NCI-H2107 (cell line): Measurements from ENCODE around the gene LMNTD2.
"Not testable (repeated sequence)": the region's sequence is repeated elsewhere in the genome, so short reads cannot be mapped to it uniquely, and the experiment has no call there.

Experiments used
- DNase-seq: peaks from one replicate; lab custom pipeline; 2025; lab: John Stamatoyannopoulos, UW

LMNTD2 gene

DNA sequence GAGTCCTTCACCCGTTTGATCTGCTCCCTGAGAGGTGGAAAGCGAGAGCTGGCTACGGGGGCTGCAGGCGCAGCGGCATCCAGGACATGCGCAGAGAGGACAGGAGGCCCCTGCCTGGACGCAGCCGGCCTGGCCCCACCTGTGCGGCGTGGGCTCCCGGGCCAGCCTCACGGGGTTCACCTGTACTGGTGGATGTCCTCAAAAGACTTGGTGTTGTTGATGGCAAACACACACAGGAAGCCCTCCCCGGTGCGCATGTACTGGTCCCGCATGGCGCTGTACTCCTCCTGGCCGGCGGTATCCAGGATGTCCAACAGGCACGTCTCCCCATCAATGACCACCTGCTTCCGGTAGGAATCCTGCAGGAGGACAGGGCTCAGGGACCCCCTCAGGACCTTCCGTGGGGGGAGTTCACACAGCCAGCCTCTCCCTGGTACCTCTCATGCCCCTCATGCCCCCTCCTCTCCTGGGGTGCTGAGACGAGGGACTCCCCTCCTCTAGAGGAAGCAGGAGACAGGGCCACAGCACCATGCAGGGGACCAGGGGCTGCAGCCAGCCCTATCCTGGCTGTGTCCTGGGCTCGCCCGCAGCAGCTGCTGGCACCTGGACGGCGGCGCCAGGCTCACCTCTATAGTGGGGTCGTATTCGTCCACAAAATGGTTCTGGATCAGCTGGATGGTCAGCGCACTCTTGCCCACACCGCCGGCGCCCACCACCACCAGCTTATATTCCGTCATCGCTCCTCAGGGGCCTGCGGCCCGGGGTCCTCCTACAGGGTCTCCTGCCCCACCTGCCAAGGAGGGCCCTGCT is 26.7 kb downstream of the LMNTD2 start:
- DNase-seq: no peak

DNA sequence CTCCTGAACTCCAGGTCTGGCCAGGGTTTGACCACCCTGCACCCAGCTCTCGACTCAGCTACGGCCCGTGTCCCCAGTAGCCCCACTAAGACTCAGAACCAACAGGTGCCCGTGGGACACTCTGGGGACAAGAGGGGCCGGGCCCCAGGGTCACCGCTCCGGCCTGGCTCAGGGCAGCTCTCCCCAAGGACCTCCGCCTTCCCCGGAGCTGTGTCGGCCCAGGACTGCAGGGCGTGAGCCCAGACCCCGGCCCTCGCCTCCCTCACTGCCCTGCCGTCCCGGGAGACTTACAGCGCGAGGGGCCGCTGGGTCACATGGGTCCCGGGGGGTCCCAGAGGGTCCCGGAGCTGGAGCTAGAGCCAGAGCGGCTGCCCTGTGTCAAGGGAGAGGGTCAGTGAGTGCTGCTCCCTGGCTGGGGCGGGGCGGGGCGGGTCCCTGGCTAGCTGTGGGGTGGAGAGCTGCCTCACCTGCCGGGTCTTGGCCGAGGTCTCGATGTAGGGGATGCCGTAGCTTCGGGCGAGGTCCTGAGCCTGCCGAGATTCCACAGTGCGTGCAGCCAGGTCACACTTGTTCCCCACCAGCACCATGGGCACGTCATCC is 27.5 kb downstream of the LMNTD2 start:
- no peak for DNase-seq

DNA sequence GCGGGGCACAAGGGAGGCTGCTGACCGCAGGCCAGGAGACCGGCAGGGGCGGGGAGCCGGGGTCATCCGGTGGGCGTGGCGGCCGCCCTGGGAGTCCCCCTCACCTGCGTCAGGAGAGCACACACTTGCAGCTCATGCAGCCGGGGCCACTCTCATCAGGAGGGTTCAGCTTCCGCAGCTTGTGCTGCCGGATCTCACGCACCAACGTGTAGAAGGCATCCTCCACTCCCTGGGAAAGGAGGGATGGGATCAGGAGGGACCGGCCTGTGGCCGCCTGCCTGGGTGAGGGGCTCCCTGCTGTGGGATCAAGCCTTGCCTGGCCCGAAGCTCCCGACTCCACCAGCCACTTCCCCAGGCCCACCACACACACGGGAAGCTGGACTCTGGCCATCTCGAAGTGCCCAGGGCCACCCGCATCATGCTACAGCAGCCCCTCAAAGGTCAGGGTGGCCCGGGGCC is 28.0 kb downstream of the LMNTD2 start:
- DNase-seq: no peak

DNA sequence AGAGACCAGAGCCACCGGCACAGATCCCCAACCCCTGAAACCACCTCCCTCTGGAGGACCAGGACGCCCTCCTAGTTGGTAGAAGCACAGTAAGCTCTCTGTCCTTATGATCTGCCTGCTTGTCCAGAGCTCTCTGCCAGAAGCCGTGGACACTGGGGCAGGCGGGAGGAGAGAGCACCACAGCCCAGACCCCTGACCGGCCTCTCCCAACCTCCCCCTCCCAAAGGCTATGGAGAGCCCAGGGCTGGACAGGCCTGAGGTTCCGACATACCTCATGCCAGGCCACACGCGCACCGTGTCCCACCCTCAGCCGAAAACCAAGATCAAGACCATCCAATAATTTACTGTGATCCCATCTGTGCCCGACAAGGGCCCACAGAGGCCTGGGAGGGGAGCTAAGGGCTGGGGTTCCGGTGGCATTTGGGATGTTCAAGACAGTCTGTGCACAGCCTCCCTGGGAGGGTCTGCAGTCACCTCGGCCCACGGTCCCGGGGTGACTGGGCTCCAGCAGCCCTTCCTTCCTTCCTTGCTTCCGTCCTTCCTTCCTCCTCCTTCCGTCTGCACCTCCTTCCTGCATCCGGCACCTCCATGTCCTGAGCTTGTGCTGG is 28.5 kb downstream of the LMNTD2 start:
- no peak for DNase-seq

DNA sequence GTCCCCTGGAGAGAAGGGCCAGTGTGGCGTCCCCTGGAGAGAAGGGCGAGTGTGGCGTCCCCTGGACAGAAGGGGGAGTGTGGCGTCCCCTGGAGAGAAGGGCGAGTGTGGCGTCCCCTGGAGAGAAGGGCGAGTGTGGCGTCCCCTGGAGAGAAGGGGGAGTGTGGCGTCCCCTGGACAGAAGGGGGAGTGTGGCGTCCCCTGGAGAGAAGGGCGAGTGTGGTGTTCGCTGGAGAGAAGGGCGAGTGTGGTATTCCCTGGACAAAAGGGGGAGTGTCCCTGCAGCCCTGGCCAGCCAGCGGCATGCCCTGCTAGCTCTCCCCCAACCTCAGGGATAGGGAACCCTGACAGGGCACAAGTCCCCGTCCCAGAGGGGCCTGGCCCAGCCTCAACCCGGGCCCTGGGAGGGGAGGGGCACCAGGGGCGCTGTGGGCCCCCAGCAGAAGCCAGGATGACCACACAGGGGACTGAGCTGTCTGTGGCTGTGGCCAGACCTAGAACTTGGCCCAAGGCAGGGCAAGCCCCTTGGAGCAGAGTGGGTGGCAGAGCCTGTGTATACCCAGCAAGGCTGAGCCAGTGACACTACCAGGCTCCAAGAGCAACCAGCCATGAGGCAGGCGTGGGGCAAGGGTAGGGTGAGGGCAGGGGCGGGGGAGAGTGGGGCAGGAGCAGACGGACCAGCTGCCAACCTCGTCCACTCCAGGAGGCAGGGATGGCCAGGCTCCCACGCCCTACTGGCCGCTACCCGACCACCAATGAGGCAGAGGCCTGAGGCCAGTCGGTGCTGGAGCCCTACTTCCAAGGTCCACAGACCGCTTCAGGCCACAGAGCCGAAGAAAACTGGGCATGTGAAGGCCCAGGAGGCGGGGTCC is 29.3 kb downstream of the LMNTD2 start:
- no peak for DNase-seq

DNA sequence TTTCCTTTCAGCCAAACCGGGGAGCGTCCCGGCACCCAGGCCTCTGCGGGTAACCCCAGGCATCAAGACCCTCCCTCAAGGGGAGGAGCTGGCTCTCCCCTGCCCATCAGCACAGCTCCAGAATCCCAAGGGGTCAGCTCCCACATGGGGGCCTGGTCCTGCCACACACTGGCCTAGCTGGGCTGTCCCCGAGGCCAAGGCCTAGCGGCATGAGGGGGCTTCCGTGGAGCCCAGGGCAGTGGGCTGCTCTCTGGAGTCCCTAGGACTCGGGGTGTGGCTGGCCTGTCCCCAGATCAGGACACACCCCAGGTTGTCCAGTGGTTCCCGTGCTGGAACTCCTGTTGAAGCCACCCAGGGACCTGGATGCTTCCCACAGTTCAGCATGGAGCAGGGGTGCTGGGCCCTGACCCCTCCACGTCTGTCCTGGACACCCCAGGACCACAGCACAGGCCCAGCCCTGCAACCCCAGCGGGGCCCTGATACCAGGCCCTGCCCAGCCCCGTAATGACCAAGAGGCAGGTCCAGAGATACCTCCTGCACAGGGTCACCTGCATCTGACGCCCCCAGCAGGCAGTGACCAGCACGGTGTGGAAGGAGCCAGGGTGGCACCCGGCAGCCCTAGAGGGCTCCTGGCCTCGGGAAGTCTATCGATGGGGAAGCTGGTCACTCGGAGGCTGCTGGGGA is 30.7 kb downstream of the LMNTD2 start:
- DNase-seq: no peak

DNA sequence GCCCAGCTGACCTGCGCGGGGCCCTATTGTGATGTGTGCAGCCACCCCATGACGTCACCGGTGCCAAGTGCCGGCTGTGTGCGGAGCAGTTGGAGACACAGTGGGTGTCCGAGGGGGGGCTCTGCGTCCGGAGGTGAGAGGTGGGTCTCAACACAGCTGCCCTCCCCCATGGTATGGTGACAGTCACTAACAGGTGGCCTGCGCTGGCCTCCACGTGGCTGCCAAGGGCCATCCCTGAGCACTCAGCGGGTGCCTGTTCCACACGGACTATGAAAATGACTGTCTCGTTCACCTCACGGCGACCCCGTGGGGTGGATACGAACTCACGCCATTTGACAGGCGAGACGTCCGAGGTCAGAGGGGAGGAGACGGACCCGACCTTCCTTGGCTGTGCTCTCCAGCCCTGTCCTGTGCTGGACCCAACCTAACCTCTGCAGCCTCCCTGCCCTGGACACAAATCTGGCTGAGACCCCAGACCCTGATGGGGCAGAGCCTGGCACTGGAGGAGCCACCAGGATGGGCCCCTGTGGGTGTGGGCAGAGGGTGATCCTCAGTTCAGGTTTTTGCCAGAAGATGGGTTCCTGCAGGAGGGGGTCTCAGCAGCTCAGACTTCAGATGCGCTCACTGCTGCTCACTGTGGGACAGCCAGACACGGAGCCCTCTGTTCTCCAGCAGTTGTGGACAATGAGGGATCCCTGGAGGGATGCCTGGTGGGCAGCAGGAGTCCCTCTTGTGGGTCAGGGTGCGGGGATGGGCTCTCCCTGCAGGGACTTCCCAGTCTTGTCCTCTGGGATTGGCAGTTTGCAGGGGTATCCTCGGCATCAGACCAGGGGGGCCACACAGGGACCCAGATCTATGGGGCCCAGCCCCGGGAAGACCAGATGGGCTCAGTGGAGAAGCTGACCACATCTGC is 31.5 kb downstream of the LMNTD2 start:
- DNase-seq: no peak

DNA sequence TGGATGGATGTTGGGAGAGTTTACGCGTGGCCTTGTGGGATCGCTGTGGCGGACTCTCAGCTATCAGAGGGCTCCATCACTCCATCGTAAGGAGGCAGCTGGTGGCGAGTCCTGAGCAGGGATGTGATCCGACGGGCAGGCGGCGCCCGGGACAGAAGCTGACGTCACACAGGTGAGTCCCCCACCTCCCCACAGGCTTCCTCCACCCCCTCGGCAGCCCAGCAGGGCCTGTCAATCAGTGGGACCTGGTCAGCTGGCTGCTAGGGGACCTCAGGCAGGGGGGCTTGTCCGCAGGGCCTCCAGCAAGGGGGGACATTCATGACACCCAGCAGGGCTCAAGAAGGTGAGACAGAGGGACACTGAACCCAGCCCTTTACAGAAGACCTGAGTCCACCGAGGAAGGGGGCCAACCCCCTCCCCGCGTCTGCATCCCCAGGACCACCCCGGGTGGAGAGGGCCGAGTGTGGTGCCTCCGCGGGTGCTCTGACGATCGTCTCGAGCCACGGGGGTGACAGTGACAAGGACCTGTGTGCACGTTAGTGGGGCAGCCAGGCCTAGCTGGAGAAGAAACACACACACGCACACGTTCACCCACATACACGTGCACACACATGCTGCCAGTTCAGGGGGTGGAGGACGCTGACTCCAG is 32.2 kb downstream of the LMNTD2 start:
- no peak for DNase-seq

DNA sequence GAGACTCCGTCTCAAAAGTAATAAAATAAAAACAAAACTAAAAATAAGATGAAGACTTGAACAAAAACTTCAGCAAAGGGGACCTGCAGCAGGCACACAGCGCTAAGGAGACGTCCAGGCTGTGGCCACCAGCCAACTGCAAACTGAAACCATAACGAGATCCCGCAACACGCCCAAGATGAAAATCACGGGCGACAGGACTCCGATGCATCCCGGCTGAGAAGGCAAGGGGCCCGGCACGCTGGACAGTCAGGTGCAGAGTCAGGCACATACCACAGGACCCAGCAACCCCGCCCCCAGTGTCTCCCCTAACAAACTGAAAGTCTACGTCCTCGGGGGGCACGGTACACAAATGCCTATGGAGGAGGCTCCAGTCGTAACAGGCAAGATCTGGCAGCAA is 34.3 kb downstream of the LMNTD2 start:
- no peak for DNase-seq

DNA sequence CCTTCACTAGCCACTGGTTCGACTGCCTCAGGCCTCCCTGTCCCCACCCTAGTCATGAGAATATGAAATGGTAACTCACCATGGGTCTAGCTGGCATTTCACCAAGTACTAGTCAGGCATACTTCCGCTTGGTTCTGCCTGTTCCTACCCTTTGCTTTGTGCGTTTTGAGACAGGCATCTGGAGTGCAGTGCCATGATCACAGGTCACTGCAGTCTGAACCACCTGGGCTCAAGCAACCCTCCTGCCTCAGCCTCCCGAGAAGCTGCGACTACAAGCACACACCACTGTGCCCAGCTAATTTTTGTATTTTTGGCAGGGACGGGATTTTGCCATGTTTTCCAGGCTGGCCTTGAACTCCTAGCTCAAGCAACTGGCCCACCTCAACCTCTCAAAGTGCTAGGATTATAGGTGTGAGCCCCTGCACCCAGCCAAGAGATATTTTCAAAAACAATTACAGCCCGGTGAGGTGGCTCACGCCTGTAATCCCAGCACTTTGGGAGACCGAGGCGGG is 39.3 kb downstream of the LMNTD2 start:
- DNase-seq: no peak

DNA sequence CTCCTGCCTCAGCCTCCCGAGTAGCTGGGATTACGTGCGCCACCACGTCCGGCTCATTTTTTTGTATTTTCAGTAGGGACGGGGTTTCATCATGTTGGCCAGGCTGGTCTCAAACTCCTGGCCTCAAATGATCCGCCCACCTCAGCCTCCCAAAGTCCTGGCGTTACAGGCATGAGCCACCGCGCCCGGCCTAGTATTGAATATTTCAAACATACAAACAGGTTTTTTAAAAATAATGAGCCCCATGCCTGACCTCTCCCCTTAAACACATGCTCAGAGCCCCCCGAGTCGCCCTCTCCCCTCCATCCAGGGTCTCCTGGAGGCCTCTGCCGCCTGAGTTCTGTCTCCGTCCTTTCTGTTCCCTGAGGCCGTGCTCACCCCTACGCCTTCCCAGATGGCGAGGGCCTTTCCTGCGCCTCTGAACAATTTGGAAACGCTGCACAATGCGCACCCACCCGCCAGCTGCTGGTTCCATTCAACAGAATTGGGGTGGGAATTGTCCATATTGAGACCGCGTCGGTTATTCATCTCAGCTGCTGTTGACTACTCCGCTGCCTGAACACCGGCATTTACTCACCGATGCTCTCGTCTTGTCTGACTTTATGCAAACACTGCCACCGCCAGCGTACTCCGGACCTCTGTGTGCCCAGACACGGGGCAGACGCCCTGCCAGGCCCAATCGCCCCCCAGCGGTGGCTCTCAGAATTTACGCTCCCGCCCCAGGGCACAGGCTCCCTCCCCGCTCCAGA is 39.9 kb downstream of the LMNTD2 start:
- DNase-seq: no peak

DNA sequence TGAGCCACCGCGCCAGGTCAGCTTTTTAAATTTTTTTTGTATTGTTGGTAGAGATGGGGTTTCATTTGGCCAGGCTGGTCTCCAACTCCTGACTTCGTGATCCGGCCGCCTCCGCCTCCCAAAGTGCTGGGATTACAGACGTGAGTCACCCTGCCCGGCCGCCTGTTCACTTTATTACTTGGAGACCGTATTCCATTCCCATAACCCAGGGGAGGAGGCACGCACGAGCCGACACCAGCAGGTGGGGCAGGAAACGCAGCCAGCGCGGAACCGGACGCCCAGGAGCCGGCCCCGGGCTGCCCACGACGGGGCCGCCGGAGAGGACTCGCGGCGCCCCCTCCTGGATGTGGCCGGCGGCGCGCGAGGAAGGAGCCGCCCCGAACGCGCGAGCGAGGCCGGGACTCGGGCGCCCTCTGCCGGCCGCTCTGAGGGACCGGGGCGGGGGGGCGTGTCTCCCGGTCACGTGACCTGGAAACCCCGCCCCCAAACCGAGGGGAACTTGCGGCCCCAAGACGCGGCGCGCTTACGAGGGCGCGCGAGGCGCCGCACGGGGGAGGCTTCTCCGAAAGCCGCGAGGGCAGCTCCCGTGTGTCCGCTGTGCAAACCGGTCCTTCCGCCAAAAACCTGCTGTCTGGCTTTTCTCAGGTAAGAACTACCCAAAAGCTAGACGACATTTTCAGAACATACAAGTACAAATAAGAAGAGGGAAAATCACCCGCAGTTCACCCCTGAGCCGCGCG is 41.9 kb downstream of the LMNTD2 start:
- no peak for DNase-seq

DNA sequence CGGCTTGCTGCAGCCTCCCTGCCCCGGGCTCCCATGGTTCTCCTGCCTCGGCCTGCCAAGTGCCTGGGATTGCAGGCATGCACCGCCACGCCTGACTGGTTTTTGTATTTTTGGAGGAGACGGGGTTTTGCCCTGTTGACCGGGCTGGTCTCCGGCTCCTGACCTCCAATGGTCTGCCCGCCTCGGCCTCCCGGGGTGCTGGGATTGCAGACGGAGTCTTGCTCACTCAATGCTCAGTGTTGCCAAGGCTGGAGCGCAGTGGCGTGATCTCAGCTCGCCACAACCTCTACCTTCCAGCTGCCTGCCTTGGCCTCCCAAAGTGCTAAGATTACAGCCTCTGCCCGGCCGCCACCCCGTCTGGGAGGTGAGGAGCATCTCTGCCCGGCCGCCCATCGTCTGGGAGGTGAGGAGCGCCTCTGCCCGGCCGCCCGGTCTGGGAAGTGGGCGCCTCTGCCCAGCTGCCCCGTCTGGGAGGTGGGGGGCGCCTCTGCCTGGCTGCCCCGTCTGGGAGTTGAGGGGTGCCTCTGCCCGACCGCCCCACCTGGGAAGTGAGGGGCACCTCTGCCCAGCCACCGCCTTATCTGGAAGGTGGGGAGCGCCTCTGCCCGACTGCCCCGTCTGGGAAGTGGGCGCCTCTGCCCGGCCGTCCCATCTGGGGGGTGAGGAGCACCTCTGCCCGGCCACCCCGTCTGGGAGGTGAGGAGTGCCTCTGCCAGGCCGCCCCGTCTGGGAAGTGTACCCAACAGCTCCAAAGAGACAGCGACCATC is 43.4 kb downstream of the LMNTD2 start:
- not testable (repeated sequence) for DNase-seq

DNA sequence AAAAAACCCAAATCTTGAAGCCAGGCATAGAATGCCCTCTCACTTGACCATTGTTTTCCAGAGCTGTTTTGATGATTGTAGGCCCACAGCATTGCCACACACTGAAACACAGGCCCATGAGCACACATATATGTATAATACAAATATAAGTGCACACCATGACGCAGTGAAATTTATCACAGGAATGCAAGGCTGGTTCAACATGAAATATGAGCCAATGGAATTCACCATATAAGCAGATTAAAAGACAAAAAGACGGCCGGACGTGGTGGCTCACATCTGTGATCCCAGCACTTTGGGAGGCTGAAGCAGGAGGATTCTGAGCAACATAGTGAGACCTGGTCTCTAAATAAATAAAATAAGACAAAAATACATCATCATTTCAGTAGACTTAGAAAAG is 44.1 kb downstream of the LMNTD2 start:
- no peak for DNase-seq

DNA sequence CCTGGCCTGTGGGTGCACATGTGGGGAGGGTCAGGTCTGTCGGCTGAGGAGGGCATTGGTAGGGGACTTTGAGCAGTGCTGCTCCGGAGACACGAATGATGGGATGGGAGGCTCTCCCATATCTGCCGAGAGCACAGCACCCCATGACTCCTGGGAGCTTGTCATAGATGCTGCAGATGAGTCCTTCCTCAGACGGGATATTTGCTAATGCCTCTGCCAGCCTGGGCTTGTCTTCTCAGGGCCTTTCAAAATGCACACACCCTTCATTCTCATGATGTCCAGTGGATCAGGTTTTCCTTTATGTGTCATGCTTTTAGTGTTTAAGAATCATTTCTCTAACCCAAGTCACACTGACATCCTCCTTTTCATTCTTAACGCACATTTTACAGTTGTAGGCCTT is 45.4 kb downstream of the LMNTD2 start:
- no peak for DNase-seq

DNA sequence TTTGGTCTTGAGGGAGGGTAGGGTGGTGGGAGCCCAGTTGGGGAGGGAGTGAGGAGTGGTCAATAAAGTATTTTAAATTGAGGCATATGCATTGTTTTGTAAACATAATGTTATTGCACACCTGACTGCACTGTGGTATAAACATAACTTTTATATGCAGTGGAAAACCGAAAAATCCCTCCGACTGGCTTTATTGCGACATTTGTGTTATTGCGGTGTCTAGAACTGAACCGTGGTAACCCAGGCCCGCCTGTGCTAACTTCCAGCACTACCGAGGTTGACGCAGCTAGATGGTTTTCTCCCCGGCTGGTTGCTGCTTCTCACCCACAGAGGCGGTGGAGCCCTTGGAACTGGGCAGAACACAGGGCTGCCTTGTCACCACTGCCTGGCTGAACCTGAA is 45.9 kb downstream of the LMNTD2 start:
- no peak for DNase-seq

DNA sequence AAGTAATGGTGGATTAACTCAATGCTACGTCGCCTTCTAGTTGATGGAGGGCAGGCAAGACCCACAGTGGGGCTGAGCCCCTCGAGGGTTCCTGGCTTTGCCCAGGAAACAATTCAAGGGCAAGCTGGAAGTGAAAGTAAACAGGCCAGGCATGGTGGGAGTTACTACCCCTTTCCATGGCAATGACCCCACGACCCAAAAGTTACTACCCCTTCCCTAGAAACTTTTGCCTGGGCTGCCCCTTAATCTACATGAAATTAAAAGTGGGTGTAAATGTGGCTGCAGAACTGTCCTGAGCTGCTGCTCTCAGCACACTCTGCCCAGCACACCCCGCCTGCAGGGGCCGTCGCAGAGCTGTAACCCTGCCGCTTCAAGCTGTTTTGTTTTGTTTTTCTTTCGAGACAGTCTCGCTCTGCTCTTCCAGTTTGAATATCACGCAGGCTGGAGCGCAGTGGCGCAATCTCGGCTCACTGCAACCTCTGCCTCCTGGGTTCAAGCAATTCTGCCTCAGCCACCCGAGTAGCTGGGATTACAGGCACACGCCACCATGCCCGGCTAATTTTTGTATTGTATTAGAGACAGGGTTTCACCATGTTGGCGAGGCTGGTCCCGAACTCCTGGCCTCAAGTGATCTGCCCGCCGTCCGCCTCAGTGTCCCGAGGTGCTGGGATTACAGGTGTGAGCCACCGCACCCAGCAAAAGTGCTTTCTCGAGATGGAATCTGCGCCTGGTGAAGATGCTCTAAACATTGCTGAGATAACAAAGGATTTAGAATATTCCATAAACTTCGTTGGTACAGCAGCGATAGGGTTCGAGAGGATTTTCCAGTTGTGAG is 47.6 kb downstream of the LMNTD2 start:
- DNase-seq: no peak
